ENCODE results near the gene BMP8A. TPM values are rescaled to one million over a fixed set of nuclear protein-coding genes. Genes with fewer than 3 reads are reported as not detected.

BMP8A gene
- total RNA-seq, 1 donor from 2014 or later, result not detected

- Mint-ChIP-seq H3K4me1 (no peaks in the 10 kb centered on the region), H3K27me3 (ENCODE audit: insufficient read depth, low read depth) (no peaks in the 10 kb centered on the region), H3K4me3 (no peak overlapping the region), H3K36me3 (peaks cover 18% of the 10 kb centered on the region), H3K9me3 (no peaks in the 10 kb centered on the region), H3K27ac (no peak overlapping the region)
- no peak for DNase-seq (ENCODE audit: low spot score)
- Histone ChIP-seq H2AFZ (replicated peaks) (no peak overlapping the region), H3K9me3 (ENCODE audit: low read depth) (no peaks in the 10 kb centered on the region), H3K4me1 (no peaks in the 10 kb centered on the region), H3K4me3 (no peak overlapping the region), H3K79me2 (ENCODE audit: low read depth) (no peaks in the 10 kb centered on the region), H3K36me3 (no peaks in the 10 kb centered on the region), H3K27me3 (no peaks in the 10 kb centered on the region), H3K9ac (no peak overlapping the region), H3K27ac (no peak overlapping the region), H4K20me1 (ENCODE audit: low read depth) (no peaks in the 10 kb centered on the region), H3F3A (ENCODE audit: low read depth) (no peaks in the 10 kb centered on the region), H3K4me2 (no peak overlapping the region)
- TF ChIP-seq CTCF (IDR thresholded peaks at IDR 0.05) (no peak), EZH2phosphoT487 (IDR thresholded peaks at IDR 0.05) (no peak), EZH2 (IDR thresholded peaks at IDR 0.05) (no peak)
Observed at GRCh38 chr1:39542924-39543323, 51.5 kb downstream of the BMP8A start.

GRCh38 chr1:39544327-39544726 lies 52.9 kb downstream of the BMP8A start:
- TF ChIP-seq EZH2 (IDR thresholded peaks at IDR 0.05), result no peak
- no peak for TF ChIP-seq CTCF (IDR thresholded peaks at IDR 0.05)
- TF ChIP-seq EZH2phosphoT487 (IDR thresholded peaks at IDR 0.05), result no peak
- no peaks in the 10 kb centered on the region for H3K36me3 ChIP-seq
- no peak overlapping the region for H3K9ac ChIP-seq
- Mint-ChIP-seq H3K36me3 (peaks cover 13% of the 10 kb centered on the region), H3K4me3 (no peak overlapping the region), H3K27ac (no peak overlapping the region), H3K27me3 (ENCODE audit: insufficient read depth, low read depth) (no peaks in the 10 kb centered on the region), H3K4me1 (no peaks in the 10 kb centered on the region), H3K9me3 (no peaks in the 10 kb centered on the region)
- H3K4me3 ChIP-seq, result no peak overlapping the region
- DNase-seq (ENCODE audit: low spot score), result no peak
- H3K27ac ChIP-seq, result no peak overlapping the region
- H3K9me3 ChIP-seq (ENCODE audit: low read depth), result no peaks in the 10 kb centered on the region
- no peaks in the 10 kb centered on the region for H3K27me3 ChIP-seq
- H3F3A ChIP-seq (ENCODE audit: low read depth), result no peaks in the 10 kb centered on the region
- no peak overlapping the region for H3K4me2 ChIP-seq
- H3K4me1 ChIP-seq, result no peaks in the 10 kb centered on the region
- H4K20me1 ChIP-seq (ENCODE audit: low read depth), result no peaks in the 10 kb centered on the region
- H3K79me2 ChIP-seq (ENCODE audit: low read depth), result no peaks in the 10 kb centered on the region
- no peak overlapping the region for H2AFZ ChIP-seq (replicated peaks)

- no peaks in the 10 kb centered on the region for H3K4me1 Mint-ChIP-seq
- Histone ChIP-seq H3K9me3 (ENCODE audit: low read depth) (no peaks in the 10 kb centered on the region), H3K4me3 (no peak overlapping the region), H3K9ac (no peak overlapping the region), H2AFZ (replicated peaks) (no peak overlapping the region), H3K79me2 (ENCODE audit: low read depth) (no peaks in the 10 kb centered on the region), H3K4me1 (no peaks in the 10 kb centered on the region), H3F3A (ENCODE audit: low read depth) (no peaks in the 10 kb centered on the region), H3K4me2 (no peak overlapping the region), H4K20me1 (ENCODE audit: low read depth) (no peaks in the 10 kb centered on the region), H3K36me3 (no peaks in the 10 kb centered on the region), H3K27ac (no peak overlapping the region), H3K27me3 (no peaks in the 10 kb centered on the region)
- H3K27ac Mint-ChIP-seq, result no peak overlapping the region
- H3K4me3 Mint-ChIP-seq, result no peak overlapping the region
- no peak for TF ChIP-seq EZH2 (IDR thresholded peaks at IDR 0.05)
- TF ChIP-seq CTCF (IDR thresholded peaks at IDR 0.05), result no peak
- no peak for TF ChIP-seq EZH2phosphoT487 (IDR thresholded peaks at IDR 0.05)
- peaks cover 13% of the 10 kb centered on the region for H3K36me3 Mint-ChIP-seq
- DNase-seq (ENCODE audit: low spot score), result no peak
- no peaks in the 10 kb centered on the region for H3K9me3 Mint-ChIP-seq
- H3K27me3 Mint-ChIP-seq (ENCODE audit: insufficient read depth, low read depth), result no peaks in the 10 kb centered on the region
Observed at GRCh38 chr1:39545531-39545930, 54.1 kb downstream of the BMP8A start.
